DMS53 treated with DMSO at 0.1 percent for 48 hours (cell line): Measurements from ENCODE around the gene SLC6A14.

Source experiments
- DNase-seq: peaks from one replicate; lab custom pipeline; 2025; ENCODE audit not compliant: unreplicated experiment; lab: John Stamatoyannopoulos, UW

Gene SLC6A14, protein sequence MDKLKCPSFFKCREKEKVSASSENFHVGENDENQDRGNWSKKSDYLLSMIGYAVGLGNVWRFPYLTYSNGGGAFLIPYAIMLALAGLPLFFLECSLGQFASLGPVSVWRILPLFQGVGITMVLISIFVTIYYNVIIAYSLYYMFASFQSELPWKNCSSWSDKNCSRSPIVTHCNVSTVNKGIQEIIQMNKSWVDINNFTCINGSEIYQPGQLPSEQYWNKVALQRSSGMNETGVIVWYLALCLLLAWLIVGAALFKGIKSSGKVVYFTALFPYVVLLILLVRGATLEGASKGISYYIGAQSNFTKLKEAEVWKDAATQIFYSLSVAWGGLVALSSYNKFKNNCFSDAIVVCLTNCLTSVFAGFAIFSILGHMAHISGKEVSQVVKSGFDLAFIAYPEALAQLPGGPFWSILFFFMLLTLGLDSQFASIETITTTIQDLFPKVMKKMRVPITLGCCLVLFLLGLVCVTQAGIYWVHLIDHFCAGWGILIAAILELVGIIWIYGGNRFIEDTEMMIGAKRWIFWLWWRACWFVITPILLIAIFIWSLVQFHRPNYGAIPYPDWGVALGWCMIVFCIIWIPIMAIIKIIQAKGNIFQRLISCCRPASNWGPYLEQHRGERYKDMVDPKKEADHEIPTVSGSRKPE

GRCh38 chrX:116436358-116436816 is at the start of gene SLC6A14:
SLC6A14 (plus strand) TSS chrX:116436606; CDS start chrX:116436710, 104 bp downstream.
- peak; percentile 80 for DNase-seq

- DNase-seq: no peak
Measured at GRCh38 chrX:116395752-116396151, 40.7 kb upstream of the SLC6A14 start.

DNA sequence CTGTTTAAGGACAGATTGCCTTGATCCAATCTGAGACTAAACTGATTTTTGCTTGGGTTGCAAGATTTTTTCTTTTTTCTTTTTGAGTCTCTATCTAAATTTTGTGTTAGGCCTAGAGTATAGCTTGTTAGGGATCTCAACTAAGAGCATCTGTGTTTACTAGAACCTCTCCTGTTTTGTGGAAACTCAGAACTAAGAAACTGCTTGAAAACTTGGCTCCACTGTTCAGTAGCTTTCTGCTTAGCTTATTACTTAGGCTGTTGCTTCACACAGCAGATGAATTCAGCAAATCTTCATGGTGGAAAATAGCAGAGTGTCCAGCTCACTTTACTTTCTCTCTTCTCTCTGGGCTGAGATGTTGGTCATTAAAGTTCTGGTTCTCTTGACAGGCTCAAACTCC is 36.7 kb upstream of the SLC6A14 start:
- DNase-seq: no peak

- DNase-seq: no peak
Measured at GRCh38 chrX:116409219-116409618, 27.2 kb upstream of the SLC6A14 start.

GRCh38 chrX:116413273-116413672 is 23.1 kb upstream of the SLC6A14 start:
- no peak for DNase-seq

DNA sequence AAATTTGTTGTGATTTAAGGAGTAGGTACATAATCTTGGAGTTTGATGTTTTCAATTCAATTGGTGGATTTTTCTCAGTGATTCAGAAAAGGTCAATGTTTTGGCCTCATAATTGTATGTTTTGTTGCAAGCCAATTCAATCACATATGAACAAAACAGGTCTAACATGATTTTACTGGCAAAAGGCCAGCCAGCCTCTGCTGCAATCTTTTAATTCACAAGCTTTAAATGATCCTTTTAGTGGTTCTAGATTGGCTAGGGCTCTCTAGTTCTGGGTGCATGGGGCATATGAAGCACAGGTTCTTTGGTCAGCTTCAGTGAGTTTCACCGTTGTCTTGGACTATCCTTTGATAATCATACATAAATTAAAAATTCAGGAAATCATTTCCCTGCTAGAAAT is 19.2 kb upstream of the SLC6A14 start:
- DNase-seq: peak; percentile 8

DNA sequence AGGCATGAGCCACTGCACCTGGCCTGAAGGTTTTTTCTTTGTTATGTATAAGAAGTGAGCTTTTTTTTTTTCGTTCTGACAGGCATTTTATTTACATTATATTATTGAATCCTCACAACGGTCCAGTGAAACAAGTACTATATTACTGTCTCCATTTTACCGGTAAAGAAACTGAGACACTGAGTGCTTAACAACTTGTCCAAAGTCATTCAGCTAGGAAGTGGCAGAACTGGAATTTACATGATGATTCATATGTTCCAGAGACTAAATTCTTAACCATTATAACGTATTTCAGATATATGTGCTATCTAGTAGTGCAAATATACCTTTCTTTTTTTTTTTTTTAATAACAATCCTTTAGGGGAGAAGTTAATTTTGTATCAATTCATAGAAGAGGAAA is 18.4 kb upstream of the SLC6A14 start:
- peak; percentile 9 for DNase-seq

GRCh38 chrX:116427978-116428377 is 8.4 kb upstream of the SLC6A14 start:
- DNase-seq: no peak

- DNase-seq: no peak
Measured at GRCh38 chrX:116435597-116435996, 809 bp upstream of the SLC6A14 start.

DNA sequence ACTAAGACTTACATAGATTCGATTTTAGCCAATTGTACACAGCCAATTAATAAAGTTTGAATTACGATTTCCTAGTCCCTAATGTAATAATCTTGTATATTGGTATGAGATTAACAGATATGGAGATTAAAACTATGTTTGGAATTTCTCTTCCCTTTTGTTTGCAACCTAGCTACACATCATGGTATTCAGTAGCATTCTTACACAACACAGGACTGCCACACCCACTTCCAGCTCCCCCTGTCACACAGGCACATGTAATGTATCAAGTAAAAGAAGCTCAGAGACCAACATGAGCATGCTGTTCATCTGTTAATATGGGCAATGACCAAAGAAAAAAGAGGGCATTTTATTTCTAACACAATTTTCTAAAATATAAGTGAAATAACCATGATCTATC is 12.8 kb downstream of the SLC6A14 start:
- no peak for DNase-seq

- DNase-seq: no peak
Measured at GRCh38 chrX:116462822-116463221, 26.4 kb downstream of the SLC6A14 start, which contains the start of gene CT83. CT83 (minus strand) TSS chrX:116462976; CDS start chrX:116462856, 120 bp downstream.

DNA sequence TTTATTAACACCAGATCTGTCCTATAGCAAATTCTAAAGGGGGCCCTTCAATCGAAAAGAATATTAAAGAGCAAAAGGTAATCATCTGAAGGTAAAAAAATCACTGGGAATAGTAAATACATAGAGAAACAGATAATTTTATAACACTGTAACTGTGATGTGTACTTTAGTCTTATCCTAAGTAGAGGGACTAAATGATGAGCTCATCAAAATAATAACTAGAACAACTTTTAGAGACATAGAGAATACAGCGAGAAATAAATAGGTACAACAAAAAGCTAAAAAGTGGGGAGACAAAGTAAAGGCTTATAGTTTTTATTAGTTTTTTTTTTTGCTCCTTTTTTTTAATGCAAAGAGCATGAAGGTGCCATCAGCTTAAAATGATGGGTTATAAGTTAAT is 43.7 kb downstream of the SLC6A14 start:
- no peak for DNase-seq

GRCh38 chrX:116490104-116490503 is 53.7 kb downstream of the SLC6A14 start:
- peak; percentile 7 for DNase-seq

DNA sequence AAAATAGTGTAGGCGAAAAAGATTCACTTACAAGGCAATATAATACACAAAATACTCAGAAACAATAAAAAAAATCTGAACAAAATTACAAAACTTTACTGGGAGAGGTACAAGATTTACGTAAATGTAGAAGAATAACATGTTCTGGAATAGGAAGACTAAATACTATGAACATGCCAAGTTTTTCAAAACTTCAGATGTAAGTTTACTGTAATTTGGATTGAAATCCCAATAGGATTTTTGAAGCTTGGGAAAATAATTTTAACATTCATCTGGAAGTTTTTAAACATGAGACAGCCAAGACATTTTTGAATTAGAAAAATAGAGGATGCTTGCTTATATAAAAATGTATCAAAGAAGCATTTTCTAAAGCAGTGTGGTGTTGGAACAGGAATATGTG is 56.9 kb downstream of the SLC6A14 start:
- no peak for DNase-seq

GRCh38 chrX:116499780-116500179 is 63.4 kb downstream of the SLC6A14 start:
- DNase-seq: no peak
